Measurements from ENCODE around the gene COX11. TPM values are rescaled to one million over a fixed set of nuclear protein-coding genes. Genes with fewer than 3 reads are reported as not detected.

Gene COX11
- total and polyA plus RNA-seq, 2 donors (not counting 1 experiment from before 2014, with no cell fraction given): 33.6 to 62.3 TPM

- DNase-seq (ENCODE audit: low read depth in 2 of 2): no peak
- no peaks in the 10 kb centered on the region for H3K79me2 ChIP-seq (ENCODE audit: control insufficient read depth, insufficient read depth, low read length)
- H3K9ac ChIP-seq (ENCODE audit: insufficient read depth, low read length): no peak overlapping the region
- no peak overlapping the region for H3K4me2 ChIP-seq (ENCODE audit: extremely low read depth, insufficient read depth, low read length)
- no peaks in the 10 kb centered on the region for H3K36me3 ChIP-seq (ENCODE audit: control insufficient read depth, insufficient read depth, low read length)
- H3K4me3 ChIP-seq (replicated peaks in 1 of 4; ENCODE audit: control extremely low read depth in 1 of 4, insufficient read depth in 1 of 4, low read depth in 3 of 4, low read length in 4 of 4): no peak overlapping the region
- H2AFZ ChIP-seq (ENCODE audit: low read length): no peak overlapping the region
- no peaks in the 10 kb centered on the region for H3K9me3 ChIP-seq (ENCODE audit: control insufficient read depth, insufficient read depth, low read depth, low read length)
- H4K20me1 ChIP-seq (ENCODE audit: control insufficient read depth, extremely low read depth, insufficient read depth, low read length): no peaks in the 10 kb centered on the region
- no peaks in the 10 kb centered on the region for H3K4me1 ChIP-seq (ENCODE audit: control insufficient read depth, extremely low read depth, insufficient read depth, low read length)
- H3K27me3 ChIP-seq (ENCODE audit: control insufficient read depth, insufficient read depth, low read length): no peaks in the 10 kb centered on the region
- no peak overlapping the region for H3K27ac ChIP-seq (ENCODE audit: insufficient read depth, low read length)
- no peak for TF ChIP-seq EZH2 (IDR thresholded peaks at IDR 0.05; ENCODE audit: low read length, missing control alignments)
- TF ChIP-seq CTCF (conservative IDR thresholded peaks at IDR 0.05 in 1 of 2, IDR thresholded peaks at IDR 0.05 in 1 of 2; ENCODE audit: low read depth in 1 of 2, low read length in 2 of 2): no peak
Observed at GRCh38 chr17:54983260-54983659, 14.8 kb upstream of the COX11 start.

- Histone ChIP-seq H3K36me3 (ENCODE audit: control insufficient read depth, insufficient read depth, low read length) (no peaks in the 10 kb centered on the region), H3K27ac (ENCODE audit: insufficient read depth, low read length) (no peak overlapping the region), H3K27me3 (ENCODE audit: control insufficient read depth, insufficient read depth, low read length) (no peaks in the 10 kb centered on the region), H3K79me2 (ENCODE audit: control insufficient read depth, insufficient read depth, low read length) (no peaks in the 10 kb centered on the region), H2AFZ (ENCODE audit: low read length) (no peak overlapping the region), H3K9me3 (ENCODE audit: control insufficient read depth, insufficient read depth, low read depth, low read length) (no peaks in the 10 kb centered on the region), H3K9ac (ENCODE audit: insufficient read depth, low read length) (no peak overlapping the region), H4K20me1 (ENCODE audit: control insufficient read depth, extremely low read depth, insufficient read depth, low read length) (no peaks in the 10 kb centered on the region), H3K4me3 (replicated peaks in 1 of 4; ENCODE audit: control extremely low read depth in 1 of 4, insufficient read depth in 1 of 4, low read depth in 3 of 4, low read length in 4 of 4) (no peak overlapping the region), H3K4me2 (ENCODE audit: extremely low read depth, insufficient read depth, low read length) (no peak overlapping the region), H3K4me1 (ENCODE audit: control insufficient read depth, extremely low read depth, insufficient read depth, low read length) (no peaks in the 10 kb centered on the region)
- DNase-seq (ENCODE audit: low read depth in 2 of 2): peak; percentile 78 to 95
- TF ChIP-seq EZH2 (IDR thresholded peaks at IDR 0.05; ENCODE audit: low read length, missing control alignments) (no peak), CTCF (conservative IDR thresholded peaks at IDR 0.05 in 1 of 2, IDR thresholded peaks at IDR 0.05 in 1 of 2; ENCODE audit: low read depth in 1 of 2, low read length in 2 of 2) (no peak)
Observed at GRCh38 chr17:54982399-54982798, 13.9 kb upstream of the COX11 start.

- Histone ChIP-seq H3K9ac (ENCODE audit: insufficient read depth, low read length) (no peak overlapping the region), H4K20me1 (ENCODE audit: control insufficient read depth, extremely low read depth, insufficient read depth, low read length) (no peaks in the 10 kb centered on the region), H2AFZ (ENCODE audit: low read length) (no peak overlapping the region), H3K27ac (ENCODE audit: insufficient read depth, low read length) (no peak overlapping the region), H3K4me3 (replicated peaks in 1 of 4; ENCODE audit: control extremely low read depth in 1 of 4, insufficient read depth in 1 of 4, low read depth in 3 of 4, low read length in 4 of 4) (no peak overlapping the region), H3K4me1 (ENCODE audit: control insufficient read depth, extremely low read depth, insufficient read depth, low read length) (no peaks in the 10 kb centered on the region), H3K27me3 (ENCODE audit: control insufficient read depth, insufficient read depth, low read length) (no peaks in the 10 kb centered on the region), H3K36me3 (ENCODE audit: control insufficient read depth, insufficient read depth, low read length) (no peaks in the 10 kb centered on the region), H3K79me2 (ENCODE audit: control insufficient read depth, insufficient read depth, low read length) (no peaks in the 10 kb centered on the region), H3K9me3 (ENCODE audit: control insufficient read depth, insufficient read depth, low read depth, low read length) (no peaks in the 10 kb centered on the region), H3K4me2 (ENCODE audit: extremely low read depth, insufficient read depth, low read length) (no peak overlapping the region)
- TF ChIP-seq EZH2 (IDR thresholded peaks at IDR 0.05; ENCODE audit: low read length, missing control alignments): no peak
- no peak for TF ChIP-seq CTCF (conservative IDR thresholded peaks at IDR 0.05 in 1 of 2, IDR thresholded peaks at IDR 0.05 in 1 of 2; ENCODE audit: low read depth in 1 of 2, low read length in 2 of 2)
- DNase-seq (ENCODE audit: low read depth in 2 of 2): no peak
Observed at GRCh38 chr17:54980375-54980774, 11.9 kb upstream of the COX11 start.

Measured in fibroblast of lung (primary cell).